HG03060 (cell line): ENCODE results near the gene GPR27.

Experiments used
- ATAC-seq: cut with Tn5 transposase; IDR thresholded peaks from one replicate; pipeline ENCODE4 v1.9.1; 2021; ENCODE audit warnings: low read depth, moderate number of reproducible peaks; ENCODE audit not compliant: unreplicated experiment

Gene GPR27, protein sequence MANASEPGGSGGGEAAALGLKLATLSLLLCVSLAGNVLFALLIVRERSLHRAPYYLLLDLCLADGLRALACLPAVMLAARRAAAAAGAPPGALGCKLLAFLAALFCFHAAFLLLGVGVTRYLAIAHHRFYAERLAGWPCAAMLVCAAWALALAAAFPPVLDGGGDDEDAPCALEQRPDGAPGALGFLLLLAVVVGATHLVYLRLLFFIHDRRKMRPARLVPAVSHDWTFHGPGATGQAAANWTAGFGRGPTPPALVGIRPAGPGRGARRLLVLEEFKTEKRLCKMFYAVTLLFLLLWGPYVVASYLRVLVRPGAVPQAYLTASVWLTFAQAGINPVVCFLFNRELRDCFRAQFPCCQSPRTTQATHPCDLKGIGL

GRCh38 chr3:71753701-71754609 is at the start of gene GPR27:
TSS of gene GPR27 (plus strand) at chr3:71753855. CDS start at chr3:71754050, 195 bp downstream.
- ATAC-seq: no peak

DNA sequence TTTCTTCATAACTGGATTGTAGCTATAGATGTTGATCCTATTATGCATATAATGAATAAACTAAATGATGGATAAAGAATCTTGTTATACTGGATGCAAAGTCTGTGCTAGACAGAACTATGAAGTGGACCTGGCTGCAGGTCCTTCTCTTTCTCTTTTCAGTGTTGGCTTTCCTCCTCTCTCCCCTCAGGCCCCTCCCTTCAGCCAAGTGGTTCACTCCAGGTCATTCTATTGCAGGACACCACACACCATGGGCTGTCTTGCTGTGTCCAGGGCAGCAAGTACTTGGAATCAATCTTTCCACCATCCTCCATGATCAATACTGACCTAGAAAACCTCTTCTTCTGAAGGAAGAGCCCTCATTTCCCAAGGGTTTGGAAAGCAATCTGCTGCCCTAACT is 48.7 kb upstream of the GPR27 start:
- no peak for ATAC-seq

- no peak for ATAC-seq
These were observed 48.0 kb upstream of the GPR27 start for GRCh38 chr3:71705681-71706080.

GRCh38 chr3:71707595-71707994 is 46.1 kb upstream of the GPR27 start:
- no peak for ATAC-seq

GRCh38 chr3:71708476-71709105 is 45.1 kb upstream of the GPR27 start:
- ATAC-seq: no peak

DNA sequence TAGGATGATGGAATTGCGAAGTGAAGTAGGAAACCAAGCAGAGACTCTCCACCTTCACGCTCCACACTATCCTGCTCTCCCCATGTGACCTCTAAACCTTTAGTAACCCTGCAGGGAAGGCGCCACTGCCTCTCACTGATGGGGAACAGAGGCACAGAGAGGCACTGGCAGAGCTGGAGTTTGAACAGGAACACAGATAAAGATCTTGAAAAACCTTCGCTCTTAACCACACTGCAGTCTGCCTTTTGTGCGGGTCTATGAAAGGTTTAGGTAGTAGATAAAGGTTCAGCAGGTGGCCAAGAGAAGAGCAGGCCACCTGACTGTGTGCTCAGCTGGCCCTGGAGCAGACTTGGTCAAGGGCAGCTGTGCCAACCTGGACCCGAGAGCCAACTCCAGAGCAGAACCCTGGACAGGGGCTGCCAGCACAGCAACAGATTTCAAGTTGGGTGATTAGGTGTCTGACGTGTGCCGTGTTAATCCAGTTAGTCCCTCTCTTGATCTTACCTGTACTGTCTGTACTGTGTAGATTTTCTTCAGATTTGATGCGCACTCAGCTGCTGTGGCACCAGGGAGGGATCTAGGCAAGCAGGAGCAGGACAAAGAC is 43.6 kb upstream of the GPR27 start:
- no peak for ATAC-seq

DNA sequence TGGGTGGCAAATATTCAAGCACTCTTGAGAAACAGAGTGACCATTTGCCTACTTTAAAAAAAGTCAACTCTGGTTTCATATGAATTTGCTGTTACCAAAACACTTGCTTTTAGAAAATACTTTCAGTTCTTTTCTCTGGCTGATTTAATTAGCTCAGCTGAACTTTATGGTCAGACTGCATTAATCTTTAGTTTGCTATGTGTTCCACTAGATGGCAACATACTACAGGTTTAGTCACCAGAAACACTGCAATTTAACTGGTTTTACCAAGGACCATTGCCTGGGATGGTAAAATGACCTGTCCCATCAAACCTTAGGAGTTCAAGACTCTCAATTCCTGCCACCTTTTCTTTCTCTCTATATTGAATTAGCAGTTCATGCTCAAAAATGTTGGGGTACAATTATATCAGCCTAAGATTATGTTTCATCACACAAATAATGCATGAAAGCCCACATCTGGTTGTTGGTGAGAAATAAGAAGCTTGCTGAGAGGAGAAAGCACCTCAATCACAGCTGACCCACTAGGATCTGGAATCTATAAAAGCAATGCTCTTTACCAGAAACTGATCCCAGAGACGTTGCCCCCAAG is 42.7 kb upstream of the GPR27 start:
- peak; percentile 64 for ATAC-seq

DNA sequence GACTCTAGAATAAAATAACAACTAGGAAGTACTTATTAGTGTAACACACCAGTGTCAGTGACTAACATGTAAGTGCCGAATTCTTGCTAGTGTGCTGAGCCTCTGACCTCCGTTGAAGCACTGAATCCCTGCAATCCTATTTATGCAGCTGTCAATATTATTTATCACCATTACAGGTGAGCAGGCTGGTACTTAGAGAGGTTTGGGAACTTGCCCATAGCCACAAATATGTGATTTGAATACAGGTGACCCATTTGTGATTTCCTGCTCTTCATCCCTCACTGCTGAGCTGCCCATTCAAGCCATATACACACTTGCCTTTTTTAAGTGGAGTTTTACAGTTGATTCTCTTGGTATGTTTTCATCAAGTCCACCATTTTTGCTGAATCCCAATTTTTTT is 40.6 kb upstream of the GPR27 start:
- no peak for ATAC-seq

DNA sequence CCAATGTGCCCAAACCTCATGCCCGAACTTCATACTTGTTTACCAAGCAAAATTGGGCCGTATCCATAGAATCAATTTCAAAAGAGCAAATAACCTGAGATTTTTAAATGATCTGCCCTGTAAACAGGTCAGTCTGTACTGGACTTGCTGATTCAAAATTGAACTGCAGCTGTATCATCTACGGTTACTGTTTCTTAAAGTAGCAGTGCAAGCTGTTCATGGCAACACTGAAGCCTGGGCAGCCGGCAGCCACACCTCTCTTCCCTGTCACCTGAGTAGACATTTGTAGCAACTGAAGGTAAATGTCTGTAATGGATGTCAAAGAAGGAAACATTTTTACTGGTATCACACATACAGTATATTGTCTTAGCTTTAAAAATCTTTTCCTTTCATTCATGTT is 39.1 kb upstream of the GPR27 start:
- ATAC-seq: no peak

- ATAC-seq: no peak
These were observed 35.6 kb upstream of the GPR27 start for GRCh38 chr3:71718072-71718471.

DNA sequence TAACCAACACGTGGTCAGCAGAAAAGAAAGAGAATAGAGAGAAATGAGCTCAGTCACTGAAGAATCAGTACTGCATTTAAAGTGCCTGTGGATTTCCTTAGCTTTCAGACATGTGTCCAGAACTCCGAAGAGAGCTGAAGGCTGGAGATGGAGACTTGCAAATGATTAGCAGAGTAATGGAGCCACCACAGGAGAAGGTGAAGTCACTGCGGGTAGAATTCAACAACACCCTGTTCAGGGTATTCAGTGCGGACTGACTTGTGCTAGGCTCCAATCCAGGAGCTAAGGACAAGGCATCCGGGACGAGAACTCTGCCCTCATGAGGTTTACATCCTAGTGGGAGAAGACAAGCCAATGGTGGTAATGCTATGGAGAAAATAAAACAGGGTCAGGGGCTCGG is 32.7 kb upstream of the GPR27 start:
- no peak for ATAC-seq

GRCh38 chr3:71721651-71722157 is 32.0 kb upstream of the GPR27 start:
- no peak for ATAC-seq

DNA sequence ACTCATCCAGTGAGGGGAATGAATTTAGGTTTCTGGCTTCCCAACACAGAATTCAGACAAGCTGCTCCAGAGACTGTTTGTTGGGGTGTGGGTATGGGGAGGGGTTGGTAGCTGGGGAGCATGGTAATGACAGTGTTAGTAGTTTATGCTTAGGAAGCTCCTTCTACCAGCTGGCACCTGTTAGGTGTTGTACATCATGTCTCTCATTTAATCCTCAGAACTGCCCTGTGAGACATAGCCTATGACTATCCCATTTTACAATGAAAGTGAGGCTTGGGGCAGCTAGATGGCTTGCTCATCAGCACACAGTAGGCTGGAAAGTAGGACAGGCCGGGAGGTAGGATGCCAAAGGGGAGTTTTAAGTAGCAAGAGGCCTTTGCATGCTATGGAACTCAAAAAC is 31.0 kb upstream of the GPR27 start:
- no peak for ATAC-seq

DNA sequence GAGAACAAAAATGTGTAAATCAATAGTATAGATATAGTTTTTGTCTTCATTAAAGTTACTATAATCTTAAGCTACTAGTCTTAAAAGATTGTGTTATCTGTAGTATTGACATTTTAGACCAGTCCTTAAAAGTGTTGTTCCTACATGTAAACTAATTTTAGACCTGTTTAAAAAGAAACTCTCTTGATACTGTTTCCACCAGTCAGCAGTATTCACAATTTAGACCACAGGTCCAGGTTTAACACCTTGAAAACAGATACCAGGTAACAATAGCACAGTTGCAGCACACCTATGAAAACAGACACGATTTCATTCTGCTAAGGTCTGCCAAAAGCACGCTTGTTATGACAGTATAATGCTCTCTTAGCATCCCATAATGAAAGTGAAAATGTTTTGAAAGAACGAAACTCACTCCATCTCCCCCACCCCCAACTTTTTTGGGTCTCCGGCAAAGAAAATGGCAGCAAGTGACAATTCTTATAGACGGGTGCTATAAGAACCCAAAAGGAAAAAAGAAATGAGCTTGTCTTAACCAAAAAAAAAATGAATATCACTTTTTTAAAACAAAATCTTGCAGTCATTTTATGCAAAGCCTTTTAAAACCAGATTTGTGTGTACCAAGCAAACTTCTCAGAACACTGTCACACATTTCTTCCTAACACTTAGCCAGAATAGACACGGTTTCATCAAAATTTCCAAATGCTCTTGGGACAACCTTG is 30.0 kb upstream of the GPR27 start:
- ATAC-seq: no peak

GRCh38 chr3:71724171-71724453 is 29.5 kb upstream of the GPR27 start:
- ATAC-seq: no peak

- ATAC-seq: no peak
These were observed 28.9 kb upstream of the GPR27 start for GRCh38 chr3:71724584-71725270.

DNA sequence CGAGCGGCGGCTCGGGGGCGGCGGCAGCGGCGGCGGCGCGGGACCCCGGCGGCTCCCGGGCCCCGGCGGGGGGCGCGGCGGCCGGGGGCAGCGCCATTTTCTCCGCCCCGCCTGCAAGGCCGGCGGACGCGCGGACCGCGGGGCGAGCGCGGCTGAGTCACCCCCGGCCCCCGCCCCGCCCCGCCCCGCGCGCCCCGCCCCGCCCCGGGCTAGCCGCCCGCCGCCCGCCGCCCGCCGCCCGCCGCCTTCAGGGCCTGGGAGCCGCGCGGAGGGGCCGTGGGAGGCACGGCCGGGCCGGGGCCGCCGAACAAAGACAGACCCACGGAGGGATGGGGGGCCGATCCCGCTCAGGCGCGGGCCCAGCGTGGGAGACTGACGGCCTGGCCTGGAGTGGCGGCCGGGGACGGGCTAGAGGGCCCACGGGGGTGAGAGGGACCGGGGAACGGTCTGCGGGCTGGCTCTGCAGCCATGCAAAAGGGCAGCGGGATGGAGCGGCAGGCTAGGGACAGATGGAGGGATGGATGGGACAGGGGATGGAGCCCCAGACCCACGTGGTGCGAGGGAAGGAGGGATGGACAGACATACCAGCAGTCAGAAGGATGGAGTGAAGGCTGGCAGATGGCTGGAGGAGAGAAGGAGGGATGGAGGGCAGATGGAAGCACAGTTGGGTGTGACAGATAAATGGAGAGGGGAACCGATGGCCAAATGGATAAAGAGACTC is 28.2 kb upstream of the GPR27 start, which contains the start of gene EIF4E3:
EIF4E3 (minus strand) TSS at position 132 of the 721 bp plus-strand sequence; CDS start at position 97, 35 bp downstream.
- ATAC-seq: no peak

GRCh38 chr3:71726146-71726545 is 27.5 kb upstream of the GPR27 start:
- no peak for ATAC-seq
